HEK293 (cell line): ENCODE measurements around the gene DR1.

Experiments used
- CTCF ChIA-PET: fragments of 350-600 bp; formaldehyde crosslinking; extraction: SDS; loops from one replicate; lab custom pipeline; 2021; ENCODE audit warnings: antibody characterized with exemption; lab: Yijun Ruan, JAX
- POLR2A ChIA-PET: fragments of 300-600 bp; formaldehyde crosslinking; extraction: SDS; loops from one replicate; lab custom pipeline; 2020; ENCODE audit warnings: antibody characterized with exemption, inconsistent platforms; lab: Yijun Ruan, JAX
- H3K27ac ChIP-seq: fragments of 200-500 bp; sonication (Bioruptor generic); 2 replicates; pipeline ENCODE4 v1.5.1; 2014; ENCODE audit warnings: low read depth, low read length, control low read depth, inconsistent platforms; ENCODE audit errors: extremely low read depth
- H3K36me3 ChIP-seq, 2 experiments: fragments of 200-500 bp in 1 of 2; sonication (Bioruptor generic) in 1 of 2; 1 replicate in 1 of 2; 2 replicates in 1 of 2; pipeline ENCODE4 v1.5.1; 2014 to 2017; ENCODE audit warnings: inconsistent platforms in 2 of 2, low read length in 2 of 2; ENCODE audit not compliant: control insufficient read depth in 2 of 2, insufficient read depth in 1 of 2
- H3K4me1 ChIP-seq: fragments of 200-500 bp; sonication (Bioruptor generic); 2 replicates; pipeline ENCODE4 v1.5.1; 2014; ENCODE audit warnings: mild to moderate bottlenecking, low read length, inconsistent platforms; ENCODE audit not compliant: control insufficient read depth, insufficient read depth
- H3K4me3 ChIP-seq: 2 replicates; pipeline ENCODE4 v1.5.1; 2011; ENCODE audit warnings: low read depth, mild to moderate bottlenecking, control low read depth, low read length, moderate library complexity
- H3K9me3 ChIP-seq: fragments of 200-500 bp; sonication (Bioruptor generic); 2 replicates; pipeline ENCODE4 v1.5.1; 2014; ENCODE audit warnings: low read depth, low read length, inconsistent platforms; ENCODE audit not compliant: control insufficient read depth, insufficient read depth
- HIC1 ChIP-seq: fragments of 450-650 bp; formaldehyde crosslinking; IDR thresholded peaks from 2 replicates; pipeline ENCODE4 v1.5.1; 2016; ENCODE audit warnings: missing biosample characterization, missing genetic modification characterization
- HOXD13 ChIP-seq: sonication (generic); formaldehyde crosslinking; IDR thresholded peaks from 2 replicates; pipeline ENCODE4 v1.8.0; 2022; ENCODE audit warnings: missing genetic modification reagents, borderline replicate concordance
- PRDM6 ChIP-seq: fragments of 450-650 bp; formaldehyde crosslinking; IDR thresholded peaks from 2 replicates; pipeline ENCODE4 v1.5.1; 2017; ENCODE audit warnings: missing biosample characterization, missing genetic modification characterization
- ZBTB1 ChIP-seq: fragments of 450-650 bp; formaldehyde crosslinking; IDR thresholded peaks from 2 replicates; pipeline ENCODE4 v1.5.1; 2016; ENCODE audit warnings: missing biosample characterization, missing genetic modification characterization
- ZBTB20 ChIP-seq: fragments of 450-650 bp; formaldehyde crosslinking; IDR thresholded peaks from 2 replicates; pipeline ENCODE4 v1.5.1; 2016; ENCODE audit warnings: missing biosample characterization, missing genetic modification characterization
- ZBTB7A ChIP-seq: fragments of 450-650 bp; formaldehyde crosslinking; IDR thresholded peaks from 2 replicates; pipeline ENCODE4 v1.5.1; 2016; ENCODE audit warnings: low read depth, missing biosample characterization, missing genetic modification characterization
- ZFP37 ChIP-seq: fragments of 450-650 bp; formaldehyde crosslinking; IDR thresholded peaks from 2 replicates; pipeline ENCODE4 v1.5.1; 2016; ENCODE audit warnings: missing biosample characterization, missing genetic modification characterization
- ZFP69B ChIP-seq: fragments of 450-650 bp; formaldehyde crosslinking; IDR thresholded peaks from 2 replicates; pipeline ENCODE4 v1.5.1; 2016; ENCODE audit warnings: missing biosample characterization, missing genetic modification characterization
- ZNF138 ChIP-seq: fragments of 450-650 bp; formaldehyde crosslinking; IDR thresholded peaks from 2 replicates; pipeline ENCODE4 v1.5.1; 2016; ENCODE audit warnings: missing biosample characterization, missing genetic modification characterization, borderline replicate concordance
- ZNF174 ChIP-seq: fragments of 450-650 bp; formaldehyde crosslinking; IDR thresholded peaks from 2 replicates; pipeline ENCODE4 v1.5.0; 2017; ENCODE audit warnings: missing biosample characterization, mild to moderate bottlenecking, missing genetic modification characterization
- ZNF175 ChIP-seq: fragments of 450-650 bp; formaldehyde crosslinking; IDR thresholded peaks from 2 replicates; pipeline ENCODE4 v1.5.1; 2016; ENCODE audit warnings: missing biosample characterization, missing genetic modification characterization
- ZNF184 ChIP-seq: fragments of 450-650 bp; IDR thresholded peaks from 2 replicates; pipeline ENCODE4 v1.5.1; 2018; ENCODE audit warnings: missing biosample characterization, mild to moderate bottlenecking, missing genetic modification characterization
- ZNF221 ChIP-seq: fragments of 450-650 bp; formaldehyde crosslinking; IDR thresholded peaks from 2 replicates; pipeline ENCODE4 v1.5.1; 2017; ENCODE audit warnings: missing biosample characterization, missing genetic modification characterization, borderline replicate concordance
- ZNF362 ChIP-seq: fragments of 450-650 bp; formaldehyde crosslinking; IDR thresholded peaks from 2 replicates; pipeline ENCODE4 v1.5.1; 2016; ENCODE audit warnings: missing biosample characterization, missing genetic modification characterization
- ZNF518A ChIP-seq: fragments of 450-650 bp; formaldehyde crosslinking; conservative IDR thresholded peaks from 2 replicates; pipeline ENCODE4 v1.5.1; 2016; ENCODE audit warnings: low read depth, missing biosample characterization, missing genetic modification characterization
- ZNF600 ChIP-seq: fragments of 450-650 bp; formaldehyde crosslinking; IDR thresholded peaks from 2 replicates; pipeline ENCODE4 v1.5.1; 2016; ENCODE audit warnings: missing biosample characterization, missing genetic modification characterization
- ZNF610 ChIP-seq: fragments of 450-650 bp; formaldehyde crosslinking; IDR thresholded peaks from 2 replicates; pipeline ENCODE4 v1.5.1; 2016; ENCODE audit warnings: missing biosample characterization, missing genetic modification characterization, borderline replicate concordance
- ZNF654 ChIP-seq: fragments of 450-650 bp; formaldehyde crosslinking; IDR thresholded peaks from 2 replicates; pipeline ENCODE4 v1.5.1; 2016; ENCODE audit warnings: low read depth, missing biosample characterization, missing genetic modification characterization
- ZNF701 ChIP-seq: fragments of 450-650 bp; formaldehyde crosslinking; IDR thresholded peaks from 2 replicates; pipeline ENCODE4 v1.5.1; 2016; ENCODE audit warnings: missing biosample characterization, missing genetic modification characterization
- ZNF707 ChIP-seq: fragments of 450-650 bp; formaldehyde crosslinking; IDR thresholded peaks from 2 replicates; pipeline ENCODE4 v1.5.1; 2016; ENCODE audit warnings: missing biosample characterization, missing genetic modification characterization
- ZNF747 ChIP-seq: fragments of 450-650 bp; formaldehyde crosslinking; IDR thresholded peaks from 2 replicates; pipeline ENCODE4 v1.5.1; 2016; ENCODE audit warnings: missing biosample characterization, missing genetic modification characterization
- ZNF830 ChIP-seq: fragments of 450-650 bp; IDR thresholded peaks from 2 replicates; pipeline ENCODE4 v1.5.0; 2018; ENCODE audit warnings: missing biosample characterization, missing genetic modification characterization, low read depth, mild to moderate bottlenecking, moderate library complexity

The DR1 gene

GRCh38 chr1:93360111-93360510, 14.4 kb downstream of the DR1 start:
- H3K4me3 ChIP-seq = no peak overlapping the region
- H3K36me3 ChIP-seq = peaks cover 43 to 70% of the 10 kb centered on the region in 2 experiments
- H3K27ac ChIP-seq = no peak overlapping the region; the same call in 1 of the 2 replicates
- no peak for TF ChIP-seq ZNF175 (tag by site-specific recombination)
- peak; percentile 94 for TF ChIP-seq PRDM6 (tag by site-specific recombination)
- TF ChIP-seq, all 188 proteins: peak for 1
- Histone ChIP-seq H3K4me1 (peaks cover 6% of the 10 kb centered on the region; the same call in 1 of the 2 replicates), H3K9me3 (no peaks in the 10 kb centered on the region)
- CTCF ChIA-PET = interaction anchor here (2.4 kb wide), 1 partner anchor 56 kb away, joined by 12 read pairs; no protein-coding TSS in a partner anchor
- POLR2A ChIA-PET = no interaction called here

GRCh38 chr1:93362237-93362636, 16.5 kb downstream of the DR1 start:
- CTCF ChIA-PET = interaction anchor here (0.6 to 2.4 kb wide), 3 partner anchors 17 to 368 kb away, joined by 3 to 12 read pairs (median 3); partner anchors contain the start of gene DR1
- Histone ChIP-seq H3K4me3 (no peak overlapping the region), H3K4me1 (peaks cover 6% of the 10 kb centered on the region; the same call in 1 of the 2 replicates), H3K36me3 (peaks cover 29 to 65% of the 10 kb centered on the region in 2 experiments), H3K27ac (no peak overlapping the region), H3K9me3 (no peaks in the 10 kb centered on the region)
- no peak for TF ChIP-seq ZNF707 (tag by site-specific recombination)
- TF ChIP-seq ZNF174 = no peak
- no peak for TF ChIP-seq ZBTB7A (tag by site-specific recombination)
- no peak for TF ChIP-seq ZFP69B (tag by site-specific recombination)
- TF ChIP-seq ZNF184 (tag by site-specific recombination) = no peak
- TF ChIP-seq ZBTB1 (tag by site-specific recombination) = no peak
- no peak for TF ChIP-seq ZNF518A (tag by site-specific recombination)
- no peak for TF ChIP-seq ZNF221 (tag by site-specific recombination)
- no peak for TF ChIP-seq ZNF600 (tag by site-specific recombination)
- TF ChIP-seq ZNF747 = no peak
- TF ChIP-seq ZNF362 (tag by site-specific recombination) = no peak
- TF ChIP-seq, all 188 proteins: peak for 0
- POLR2A ChIA-PET = no interaction called here

GRCh38 chr1:93365813-93366212, 20.1 kb downstream of the DR1 start:
- Histone ChIP-seq H3K9me3 (no peaks in the 10 kb centered on the region), H3K4me3 (no peak overlapping the region), H3K27ac (no peak overlapping the region), H3K36me3 (peaks cover 18 to 55% of the 10 kb centered on the region in 2 experiments), H3K4me1 (no peaks in the 10 kb centered on the region)
- ChIA-PET POLR2A (no interaction called here), CTCF (no interaction called here)
- TF ChIP-seq ZNF830 (no peak), ZFP37 (tag by site-specific recombination) (no peak), ZBTB20 (no peak), ZNF701 (tag by site-specific recombination) (no peak), ZNF610 (tag by site-specific recombination) (no peak), ZNF654 (tag by site-specific recombination) (no peak), HIC1 (tag by site-specific recombination) (no peak), HOXD13 (CRISPR knock-in tag) (no peak), ZNF138 (tag by site-specific recombination) (no peak)
